GM23338 (cell line): ENCODE data around the gene ST8SIA6. TPM values are rescaled to one million over a fixed set of nuclear protein-coding genes. Genes with fewer than 3 reads are reported as not detected.

Experiments used
- ATAC-seq: fragments of 200-7000 bp; cut with Tn5 transposase; 3 replicates; pipeline ENCODE4 v1.9.1; 2020
- DNase-seq: peaks from one replicate; pipeline ENCODE4 v3.0.0-alpha.2; 2015; ENCODE audit warnings: low spot score
- H2AFZ ChIP-seq: fragments of 200-600 bp; sonication (generic); 2 replicates; pipeline ENCODE4 v1.8.0; 2016; ENCODE audit warnings: antibody characterized with exemption, mild to moderate bottlenecking, moderate library complexity
- H3F3A ChIP-seq: fragments of 200-600 bp; sonication (generic); replicated peaks from 2 replicates; pipeline ENCODE4 v1.8.0; 2017; ENCODE audit warnings: antibody characterized with exemption, mixed run types, low read depth
- H3K27ac ChIP-seq: fragments of 200-600 bp; sonication (generic); 2 replicates; pipeline ENCODE4 v1.6.1; 2016; ENCODE audit warnings: low read depth
- H3K27me3 ChIP-seq: fragments of 200-600 bp; sonication (generic); 2 replicates; pipeline ENCODE4 v1.8.0; 2016; ENCODE audit warnings: mild to moderate bottlenecking, mixed run types, moderate library complexity; ENCODE audit not compliant: insufficient read depth
- H3K36me3 ChIP-seq: fragments of 200-600 bp; sonication (generic); 2 replicates; pipeline ENCODE4 v1.8.0; 2016; ENCODE audit warnings: mild to moderate bottlenecking; ENCODE audit not compliant: insufficient read depth
- H3K4me1 ChIP-seq: fragments of 200-600 bp; sonication (generic); 2 replicates; pipeline ENCODE4 v1.8.0; 2016; ENCODE audit warnings: mild to moderate bottlenecking, moderate library complexity; ENCODE audit not compliant: insufficient read depth
- H3K4me2 ChIP-seq: fragments of 200-600 bp; sonication (generic); 2 replicates; pipeline ENCODE4 v1.7.1; 2017; ENCODE audit warnings: mixed run types
- H3K4me3 ChIP-seq: fragments of 200-600 bp; sonication (generic); 2 replicates; pipeline ENCODE4 v1.6.1; 2016; ENCODE audit warnings: mixed run types
- H3K79me2 ChIP-seq: fragments of 200-600 bp; sonication (generic); replicated peaks from 2 replicates; pipeline ENCODE4 v1.8.0; 2017; ENCODE audit warnings: mild to moderate bottlenecking; ENCODE audit not compliant: insufficient read depth
- H3K9me2 ChIP-seq: fragments of 200-600 bp; sonication (generic); 2 replicates; pipeline ENCODE4 v1.8.0; 2017; ENCODE audit not compliant: insufficient read depth
- H4K20me1 ChIP-seq: fragments of 200-600 bp; sonication (generic); replicated peaks from 2 replicates; pipeline ENCODE4 v1.8.0; 2017; ENCODE audit warnings: mild to moderate bottlenecking; ENCODE audit not compliant: insufficient read depth
- H3K27ac Mint-ChIP-seq: 2 replicates; pipeline ENCODE4 v1.8.0; 2020; ENCODE audit warnings: inconsistent platforms, mild to moderate bottlenecking, moderate library complexity, mixed read lengths
- H3K27me3 Mint-ChIP-seq: 3 replicates; pipeline ENCODE4 v1.8.0; 2022; ENCODE audit warnings: low read depth, mild to moderate bottlenecking, moderate library complexity, mixed read lengths, inconsistent platforms; ENCODE audit not compliant: insufficient read depth, poor library complexity
- H3K36me3 Mint-ChIP-seq: 3 replicates; pipeline ENCODE4 v1.8.0; 2021; ENCODE audit warnings: low read depth, mild to moderate bottlenecking, inconsistent platforms, moderate library complexity, mixed read lengths
- H3K4me1 Mint-ChIP-seq: 3 replicates; pipeline ENCODE4 v1.8.0; 2020; ENCODE audit warnings: mild to moderate bottlenecking, inconsistent platforms, mixed read lengths
- H3K4me3 Mint-ChIP-seq: 3 replicates; pipeline ENCODE4 v1.8.0; 2021; ENCODE audit warnings: moderate library complexity, mild to moderate bottlenecking, inconsistent platforms, mixed read lengths
- H3K9me3 Mint-ChIP-seq: 3 replicates; pipeline ENCODE4 v1.8.0; 2020; ENCODE audit warnings: moderate library complexity, mild to moderate bottlenecking, inconsistent platforms, mixed read lengths
- EZH2 ChIP-seq: fragments of 200-600 bp; sonication (generic); IDR thresholded peaks from one replicate; pipeline ENCODE4 v1.8.0; 2017; ENCODE audit warnings: antibody characterized with exemption, mild to moderate bottlenecking, low read depth; ENCODE audit not compliant: unreplicated experiment
- EZH2phosphoT487 ChIP-seq: fragments of 200-600 bp; sonication (generic); IDR thresholded peaks from one replicate; pipeline ENCODE4 v1.8.1; 2018; ENCODE audit warnings: antibody characterized with exemption; ENCODE audit not compliant: unreplicated experiment
- JUNB ChIP-seq: IDR thresholded peaks from one replicate; pipeline ENCODE4 v1.6.1; 2016; ENCODE audit warnings: antibody characterized with exemption; ENCODE audit not compliant: unreplicated experiment
- NANOG ChIP-seq: IDR thresholded peaks from 2 replicates; pipeline ENCODE4 v1.6.1; 2016; ENCODE audit warnings: antibody characterized with exemption, borderline replicate concordance
- REST ChIP-seq: IDR thresholded peaks from one replicate; pipeline ENCODE4 v1.6.1; 2018; ENCODE audit warnings: antibody characterized with exemption; ENCODE audit not compliant: unreplicated experiment
- ZNF114 ChIP-seq: fragments of 250-450 bp; sonication (Bioruptor Pico); IDR thresholded peaks from 2 replicates; pipeline ENCODE4 v1.5.0; 2020; ENCODE audit warnings: mild to moderate bottlenecking, moderate library complexity
- polyA plus RNA-seq: library from polyadenylated mRNA; unstranded; fragments of >200 nt; fragmentation: Nextera tagmentation; extraction: Ambion mirVana; gene quantifications from 2 replicates; pipeline ENCODE4 v1.2.1, GENCODE V29; 2016
- total RNA-seq: library from RNA; depleted of rRNA; stranded (reverse); fragments of >200 nt; shearing (Covaris generic); gene quantifications from 2 replicates; pipeline ENCODE4 v1.2.3, GENCODE V29; 2014
- TF ChIP-seq, protein P1 (sequence below): fragments of 250-450 bp; sonication (Bioruptor Pico); IDR thresholded peaks from 2 replicates; pipeline ENCODE4 v1.5.0; 2020; ENCODE audit warnings: mild to moderate bottlenecking, moderate library complexity
- TF ChIP-seq, protein P2 (sequence below): IDR thresholded peaks from 2 replicates; pipeline ENCODE4 v1.6.1; 2016; ENCODE audit warnings: antibody characterized with exemption

Gene ST8SIA6
- total and polyA plus RNA-seq, 2 experiments from 2014 or later = 1.6 to 2.3 TPM

DNA sequence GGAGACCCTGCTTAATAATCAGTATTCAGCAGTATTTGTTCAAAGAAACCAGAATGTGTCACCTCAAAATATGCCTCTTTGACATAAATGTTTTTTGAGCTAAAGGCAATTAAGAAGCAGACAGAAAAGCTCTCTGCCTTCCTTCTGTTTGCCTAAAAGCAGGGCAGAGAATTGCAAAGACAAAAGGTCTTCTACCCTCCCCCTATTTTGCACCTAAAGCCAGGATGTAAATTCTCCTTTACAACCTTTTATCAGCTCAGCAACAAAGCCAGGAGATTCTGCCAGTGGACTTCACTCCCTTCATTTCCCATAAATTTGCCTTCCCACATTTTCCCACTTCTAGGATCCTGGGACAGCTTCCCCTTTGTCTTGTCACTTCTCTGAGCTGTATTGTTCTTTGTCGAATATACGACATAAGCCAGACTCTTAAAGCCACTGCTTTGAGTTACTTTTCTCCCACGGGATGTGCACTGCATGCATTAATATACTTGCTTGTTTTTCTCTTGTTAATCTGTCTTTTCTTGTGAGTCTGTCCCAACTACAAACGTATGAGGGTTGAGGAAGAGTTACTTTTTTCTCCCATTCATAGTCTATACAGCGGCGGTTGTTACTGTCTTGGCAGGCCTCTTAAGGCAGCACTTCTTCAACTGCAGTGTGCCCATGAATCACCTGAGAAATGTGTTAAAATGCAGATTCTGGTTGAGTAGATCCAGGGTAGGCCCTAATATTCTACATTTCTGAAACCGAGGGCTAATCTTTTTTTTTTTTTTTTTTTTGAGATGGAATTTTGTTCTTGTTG is 48.2 kb downstream of the ST8SIA6 start:
- H3K36me3 Mint-ChIP-seq = no peaks in the 10 kb centered on the region; the same call in 2 of the 3 replicates
- Histone ChIP-seq H3K9me2 (no peaks in the 10 kb centered on the region), H3K79me2 (no peaks in the 10 kb centered on the region), H3K27me3 (no peaks in the 10 kb centered on the region), H3K4me2 (peak overlapping the region; percentile 71), H3F3A (no peaks in the 10 kb centered on the region; the same call in 1 of the 2 replicates), H3K4me3 (peak overlapping the region; percentile 33), H3K36me3 (no peaks in the 10 kb centered on the region), H4K20me1 (no peaks in the 10 kb centered on the region), H3K27ac (peak overlapping the region; percentile 92), H2AFZ (peak overlapping the region; percentile 64; the same call in 1 of the 2 replicates), H3K4me1 (peaks cover 21% of the 10 kb centered on the region)
- H3K27me3 Mint-ChIP-seq = peaks cover 3% of the 10 kb centered on the region
- H3K27ac Mint-ChIP-seq = peak overlapping the region; percentile 73
- TF ChIP-seq, protein P1, sequence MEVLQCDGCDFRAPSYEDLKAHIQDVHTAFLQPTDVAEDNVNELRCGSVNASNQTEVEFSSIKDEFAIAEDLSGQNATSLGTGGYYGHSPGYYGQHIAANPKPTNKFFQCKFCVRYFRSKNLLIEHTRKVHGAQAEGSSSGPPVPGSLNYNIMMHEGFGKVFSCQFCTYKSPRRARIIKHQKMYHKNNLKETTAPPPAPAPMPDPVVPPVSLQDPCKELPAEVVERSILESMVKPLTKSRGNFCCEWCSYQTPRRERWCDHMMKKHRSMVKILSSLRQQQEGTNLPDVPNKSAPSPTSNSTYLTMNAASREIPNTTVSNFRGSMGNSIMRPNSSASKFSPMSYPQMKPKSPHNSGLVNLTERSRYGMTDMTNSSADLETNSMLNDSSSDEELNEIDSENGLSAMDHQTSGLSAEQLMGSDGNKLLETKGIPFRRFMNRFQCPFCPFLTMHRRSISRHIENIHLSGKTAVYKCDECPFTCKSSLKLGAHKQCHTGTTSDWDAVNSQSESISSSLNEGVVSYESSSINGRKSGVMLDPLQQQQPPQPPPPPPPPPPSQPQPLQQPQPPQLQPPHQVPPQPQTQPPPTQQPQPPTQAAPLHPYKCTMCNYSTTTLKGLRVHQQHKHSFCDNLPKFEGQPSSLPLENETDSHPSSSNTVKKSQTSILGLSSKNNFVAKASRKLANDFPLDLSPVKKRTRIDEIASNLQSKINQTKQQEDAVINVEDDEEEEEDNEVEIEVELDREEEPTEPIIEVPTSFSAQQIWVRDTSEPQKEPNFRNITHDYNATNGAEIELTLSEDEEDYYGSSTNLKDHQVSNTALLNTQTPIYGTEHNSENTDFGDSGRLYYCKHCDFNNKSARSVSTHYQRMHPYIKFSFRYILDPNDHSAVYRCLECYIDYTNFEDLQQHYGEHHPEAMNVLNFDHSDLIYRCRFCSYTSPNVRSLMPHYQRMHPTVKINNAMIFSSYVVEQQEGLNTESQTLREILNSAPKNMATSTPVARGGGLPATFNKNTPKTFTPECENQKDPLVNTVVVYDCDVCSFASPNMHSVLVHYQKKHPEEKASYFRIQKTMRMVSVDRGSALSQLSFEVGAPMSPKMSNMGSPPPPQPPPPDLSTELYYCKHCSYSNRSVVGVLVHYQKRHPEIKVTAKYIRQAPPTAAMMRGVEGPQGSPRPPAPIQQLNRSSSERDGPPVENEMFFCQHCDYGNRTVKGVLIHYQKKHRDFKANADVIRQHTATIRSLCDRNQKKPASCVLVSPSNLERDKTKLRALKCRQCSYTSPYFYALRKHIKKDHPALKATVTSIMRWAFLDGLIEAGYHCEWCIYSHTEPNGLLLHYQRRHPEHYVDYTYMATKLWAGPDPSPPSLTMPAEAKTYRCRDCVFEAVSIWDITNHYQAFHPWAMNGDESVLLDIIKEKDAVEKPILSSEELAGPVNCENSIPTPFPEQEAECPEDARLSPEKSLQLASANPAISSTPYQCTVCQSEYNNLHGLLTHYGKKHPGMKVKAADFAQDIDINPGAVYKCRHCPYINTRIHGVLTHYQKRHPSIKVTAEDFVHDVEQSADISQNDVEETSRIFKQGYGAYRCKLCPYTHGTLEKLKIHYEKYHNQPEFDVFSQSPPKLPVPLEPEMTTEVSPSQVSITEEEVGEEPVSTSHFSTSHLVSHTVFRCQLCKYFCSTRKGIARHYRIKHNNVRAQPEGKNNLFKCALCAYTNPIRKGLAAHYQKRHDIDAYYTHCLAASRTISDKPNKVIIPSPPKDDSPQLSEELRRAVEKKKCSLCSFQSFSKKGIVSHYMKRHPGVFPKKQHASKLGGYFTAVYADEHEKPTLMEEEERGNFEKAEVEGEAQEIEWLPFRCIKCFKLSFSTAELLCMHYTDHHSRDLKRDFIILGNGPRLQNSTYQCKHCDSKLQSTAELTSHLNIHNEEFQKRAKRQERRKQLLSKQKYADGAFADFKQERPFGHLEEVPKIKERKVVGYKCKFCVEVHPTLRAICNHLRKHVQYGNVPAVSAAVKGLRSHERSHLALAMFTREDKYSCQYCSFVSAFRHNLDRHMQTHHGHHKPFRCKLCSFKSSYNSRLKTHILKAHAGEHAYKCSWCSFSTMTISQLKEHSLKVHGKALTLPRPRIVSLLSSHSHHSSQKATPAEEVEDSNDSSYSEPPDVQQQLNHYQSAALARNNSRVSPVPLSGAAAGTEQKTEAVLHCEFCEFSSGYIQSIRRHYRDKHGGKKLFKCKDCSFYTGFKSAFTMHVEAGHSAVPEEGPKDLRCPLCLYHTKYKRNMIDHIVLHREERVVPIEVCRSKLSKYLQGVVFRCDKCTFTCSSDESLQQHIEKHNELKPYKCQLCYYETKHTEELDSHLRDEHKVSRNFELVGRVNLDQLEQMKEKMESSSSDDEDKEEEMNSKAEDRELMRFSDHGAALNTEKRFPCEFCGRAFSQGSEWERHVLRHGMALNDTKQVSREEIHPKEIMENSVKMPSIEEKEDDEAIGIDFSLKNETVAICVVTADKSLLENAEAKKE = no peak
- TF ChIP-seq ZNF114 (CRISPR knock-in tag) = no peak
- TF ChIP-seq, protein P2, sequence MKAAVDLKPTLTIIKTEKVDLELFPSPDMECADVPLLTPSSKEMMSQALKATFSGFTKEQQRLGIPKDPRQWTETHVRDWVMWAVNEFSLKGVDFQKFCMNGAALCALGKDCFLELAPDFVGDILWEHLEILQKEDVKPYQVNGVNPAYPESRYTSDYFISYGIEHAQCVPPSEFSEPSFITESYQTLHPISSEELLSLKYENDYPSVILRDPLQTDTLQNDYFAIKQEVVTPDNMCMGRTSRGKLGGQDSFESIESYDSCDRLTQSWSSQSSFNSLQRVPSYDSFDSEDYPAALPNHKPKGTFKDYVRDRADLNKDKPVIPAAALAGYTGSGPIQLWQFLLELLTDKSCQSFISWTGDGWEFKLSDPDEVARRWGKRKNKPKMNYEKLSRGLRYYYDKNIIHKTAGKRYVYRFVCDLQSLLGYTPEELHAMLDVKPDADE = no peak
- no peak for TF ChIP-seq JUNB
- TF ChIP-seq EZH2phosphoT487 = no peak
- no peak for TF ChIP-seq EZH2
- TF ChIP-seq REST = no peak
- 0 out of 2 replicates have a peak, but pooled peaks have one; percentile 9 for TF ChIP-seq NANOG
- DNase-seq (peak; percentile 54), ATAC-seq (peak; percentile 66)
- peaks cover 9% of the 10 kb centered on the region; the same call in 2 of the 3 replicates for H3K9me3 Mint-ChIP-seq
- peak overlapping the region; percentile 18; the same call in 1 of the 3 replicates for H3K4me3 Mint-ChIP-seq
- peaks cover 14% of the 10 kb centered on the region for H3K4me1 Mint-ChIP-seq
